ENCODE measurements around the gene RGS10. TPM values are rescaled to one million over a fixed set of nuclear protein-coding genes. Genes with fewer than 3 reads are reported as not detected.

RGS10 gene
- total and polyA plus RNA-seq, 9 of the 15 experiments (the other 6 are each of a cell fraction or from before 2014, with no cell fraction given) = 31.9 to 123 (median 62.1) TPM

GRCh38 chr10:119524720-119525070, 17.8 kb downstream of the RGS10 start:
- H3K9me1 ChIP-seq (ENCODE audit: control insufficient read depth, insufficient read depth, low read length) = no peaks in the 10 kb centered on the region
- H3K36me3 ChIP-seq (ENCODE audit: control insufficient read depth, insufficient read depth, low read length) = peaks cover 43% of the 10 kb centered on the region; the same call in 2 of the 3 replicates
- no peak overlapping the region for H3K4me3 ChIP-seq
- no peaks in the 10 kb centered on the region for H3K9me3 ChIP-seq (replicated peaks; ENCODE audit: control insufficient read depth, insufficient read depth, low read depth, low read length)
- no peak overlapping the region for H2AFZ ChIP-seq (ENCODE audit: low read depth, low read length)
- ATAC-seq (no peak), DNase-seq (ENCODE audit: extremely low read depth in 1 of 4, low spot score in 3 of 4) (no peak), FAIRE-seq (no peak)
- ChIA-PET POLR2A (no interaction called here), CTCF (ENCODE audit: low intra/inter-chr PET ratio) (no interaction called here)
- H3K9ac ChIP-seq (ENCODE audit: insufficient read depth in 1 of 2, low read depth in 2 of 2, low read length in 2 of 2) = no peak overlapping the region
- 90% methylated on average over 13 of the region's 13 CpGs for WGBS (ENCODE audit: insufficient coverage, low coverage, missing lambda C conversion rate)
- H3K27ac ChIP-seq (ENCODE audit: extremely low read depth, low read depth, low read length) = no peak overlapping the region
- H3K79me2 ChIP-seq (ENCODE audit: control insufficient read depth, insufficient read depth, low read length) = peaks cover 24% of the 10 kb centered on the region
- H4K20me1 ChIP-seq (replicated peaks; ENCODE audit: control insufficient read depth, insufficient read depth, low read length) = no peaks in the 10 kb centered on the region
- in situ Hi-C loops (cut with MboI) (no loop called here), intact Hi-C loops (cut with micrococcal nuclease) (no loop called here)
- H3K4me2 ChIP-seq (ENCODE audit: insufficient read depth, low read length) = no peak overlapping the region
- no TSS peak for BruUV-seq (replicated peaks)
- H3K4me1 ChIP-seq (replicated peaks in 1 of 2; ENCODE audit: control insufficient read depth in 2 of 2, insufficient read depth in 2 of 2, low read length in 2 of 2) = peaks cover 14 to 18% of the 10 kb centered on the region in 2 experiments
- H3K27me3 ChIP-seq (ENCODE audit: control insufficient read depth in 2 of 2, insufficient read depth in 2 of 2, low read length in 2 of 2) = no peaks in the 10 kb centered on the region
- no peak for TF ChIP-seq MEIS2 (IDR thresholded peaks at IDR 0.05; ENCODE audit: partially characterized antibody)
- no peak for TF ChIP-seq PYGO2 (tag; IDR thresholded peaks at IDR 0.05)
- no peak for TF ChIP-seq SRSF3 (IDR thresholded peaks at IDR 0.05; ENCODE audit: insufficient read depth, low read length)
- no peak for TF ChIP-seq MEF2D (tag; conservative IDR thresholded peaks at IDR 0.05; ENCODE audit: low read depth)
- TF ChIP-seq HDAC1 (IDR thresholded peaks at IDR 0.05) = no peak
- no peak for TF ChIP-seq ARID1B (IDR thresholded peaks at IDR 0.05)
- no peak for TF ChIP-seq MTA2 (IDR thresholded peaks at IDR 0.05; ENCODE audit: low read depth)
- TF ChIP-seq ELF2 (CRISPR knock-in tag; IDR thresholded peaks at IDR 0.05) = no peak
- no peak for TF ChIP-seq KLF1 (tag; IDR thresholded peaks at IDR 0.05)
- TF ChIP-seq CBFA2T2 (conservative IDR thresholded peaks at IDR 0.05) = no peak
- no peak for TF ChIP-seq ZBTB12 (CRISPR knock-in tag; IDR thresholded peaks at IDR 0.05)
- no peak for TF ChIP-seq ZNF121 (CRISPR knock-in tag; conservative IDR thresholded peaks at IDR 0.05)
- no peak for TF ChIP-seq CLOCK (CRISPR knock-in tag; IDR thresholded peaks at IDR 0.05; ENCODE audit: borderline replicate concordance)
- no peak for TF ChIP-seq ZNF133 (CRISPR knock-in tag; IDR thresholded peaks at IDR 0.05)
- no peak for TF ChIP-seq ZBTB43 (CRISPR knock-in tag; IDR thresholded peaks at IDR 0.05)
- TF ChIP-seq NR2C1 (IDR thresholded peaks at IDR 0.05) = no peak
- no peak for TF ChIP-seq NR2C1 (tag; IDR thresholded peaks at IDR 0.05)
- TF ChIP-seq NELFE (IDR thresholded peaks at IDR 0.05; ENCODE audit: insufficient read depth, insufficient read length) = no peak
- no peak for TF ChIP-seq PHF21A (IDR thresholded peaks at IDR 0.05; ENCODE audit: borderline replicate concordance, low read depth)
- no peak for TF ChIP-seq ZNF143 (CRISPR knock-in tag; IDR thresholded peaks at IDR 0.05)
